Testis (tissue), 2 donors: ENCODE measurements around the gene LHFPL3.

ENCODE experiments used
- CTCF ChIP-seq, 3 experiments: fragments of 450-650 bp in 2 of 3; fragments of 200-600 bp in 1 of 3; sonication (generic) in 1 of 3; IDR thresholded peaks; one replicate each; pipeline ENCODE4 v1.5.1; 2016 to 2019; ENCODE audit warnings: antibody characterized with exemption in 3 of 3, mild to moderate bottlenecking in 2 of 3, moderate library complexity in 1 of 3
- POLR2A ChIP-seq: fragments of 450-650 bp; IDR thresholded peaks from one replicate; pipeline ENCODE4 v1.6.1; 2017; ENCODE audit warnings: antibody characterized with exemption, mild to moderate bottlenecking, moderate library complexity

GRCh38 chr7:104845557-104845956 is 517.2 kb downstream of the LHFPL3 start:
- TF ChIP-seq POLR2A = no peak
- TF ChIP-seq CTCF (IDR thresholded peaks at IDR 0.05) = no peak
